ENCODE results near the gene GRAMD1B. TPM values are rescaled to one million over a fixed set of nuclear protein-coding genes. Genes with fewer than 3 reads are reported as not detected.

The GRAMD1B gene
- total RNA-seq, 1 experiment from 2014 or later = 1.2 TPM

GRCh38 chr11:123531325-123531724 lies 101.3 kb downstream of the GRAMD1B start:
- H3K9me3 ChIP-seq = no peaks in the 10 kb centered on the region
- peaks cover 1% of the 10 kb centered on the region; the same call in 1 of the 2 replicates for H3K27me3 ChIP-seq (replicated peaks; ENCODE audit: control insufficient read depth, insufficient read depth, low read length)
- peak in 1 of 2 experiments; percentile 12 for DNase-seq
- peaks cover 13% of the 10 kb centered on the region for H3K27me3 Mint-ChIP-seq (ENCODE audit: insufficient read depth, unreplicated experiment)
- intact Hi-C loops (cut with micrococcal nuclease; ENCODE audit: unreplicated experiment) = no loop called here
- CTCF ChIA-PET = no interaction called here
- no peaks in the 10 kb centered on the region for H3K4me1 ChIP-seq
- H3K36me3 Mint-ChIP-seq (ENCODE audit: insufficient read depth, unreplicated experiment) = no peaks in the 10 kb centered on the region
- H3K4me1 Mint-ChIP-seq (ENCODE audit: low read depth, unreplicated experiment) = no peaks in the 10 kb centered on the region
- no peak overlapping the region for H3K27ac Mint-ChIP-seq (ENCODE audit: unreplicated experiment)
- no peaks in the 10 kb centered on the region for H3K9me3 Mint-ChIP-seq (ENCODE audit: unreplicated experiment)
- no peak for TF ChIP-seq CTCF (IDR thresholded peaks at IDR 0.05; ENCODE audit: insufficient read depth in 1 of 2, low read depth in 1 of 2, low read length in 1 of 2, severe bottlenecking in 1 of 2, unreplicated experiment in 1 of 2)
- POLR2A ChIA-PET = no interaction called here
- no peak overlapping the region for H3K4me3 Mint-ChIP-seq (ENCODE audit: unreplicated experiment)
- BruUV-seq (replicated peaks) = no TSS peak
- H3K36me3 ChIP-seq (ENCODE audit: control insufficient read depth, insufficient read depth, low read length) = no peaks in the 10 kb centered on the region
- no peak overlapping the region for H3K4me3 ChIP-seq (ENCODE audit: low read depth, low read length)

- Mint-ChIP-seq H3K27ac (ENCODE audit: unreplicated experiment) (no peak overlapping the region), H3K36me3 (ENCODE audit: insufficient read depth, unreplicated experiment) (no peaks in the 10 kb centered on the region), H3K27me3 (ENCODE audit: insufficient read depth, unreplicated experiment) (peaks cover 17% of the 10 kb centered on the region), H3K4me3 (ENCODE audit: unreplicated experiment) (no peak overlapping the region), H3K4me1 (ENCODE audit: low read depth, unreplicated experiment) (no peaks in the 10 kb centered on the region), H3K9me3 (ENCODE audit: unreplicated experiment) (no peaks in the 10 kb centered on the region)
- ChIA-PET POLR2A (no interaction called here), CTCF (interaction anchor here (0.9 kb wide), 1 partner anchor 21 kb away, joined by 3 read pairs; no protein-coding TSS in a partner anchor)
- no TSS peak for BruUV-seq (replicated peaks)
- no peak overlapping the region for H3K4me3 ChIP-seq (ENCODE audit: low read depth, low read length)
- H3K36me3 ChIP-seq (ENCODE audit: control insufficient read depth, insufficient read depth, low read length) = no peaks in the 10 kb centered on the region
- no peaks in the 10 kb centered on the region for H3K4me1 ChIP-seq
- TF ChIP-seq CTCF (IDR thresholded peaks at IDR 0.05; ENCODE audit: insufficient read depth in 1 of 2, low read depth in 1 of 2, low read length in 1 of 2, severe bottlenecking in 1 of 2, unreplicated experiment in 1 of 2) = no peak
- peaks cover 1% of the 10 kb centered on the region; the same call in 1 of the 2 replicates for H3K27me3 ChIP-seq (replicated peaks; ENCODE audit: control insufficient read depth, insufficient read depth, low read length)
- no peaks in the 10 kb centered on the region for H3K9me3 ChIP-seq
- intact Hi-C loops (cut with micrococcal nuclease; ENCODE audit: unreplicated experiment) = no loop called here
- peak in 1 of 2 experiments; percentile 33 for DNase-seq
Measured at GRCh38 chr11:123532131-123532530, 102.1 kb downstream of the GRAMD1B start.

GRCh38 chr11:123535401-123535800 lies 105.3 kb downstream of the GRAMD1B start:
- Histone ChIP-seq H3K9me3 (no peaks in the 10 kb centered on the region), H3K4me3 (ENCODE audit: low read depth, low read length) (no peak overlapping the region), H3K36me3 (ENCODE audit: control insufficient read depth, insufficient read depth, low read length) (no peaks in the 10 kb centered on the region), H3K27me3 (replicated peaks; ENCODE audit: control insufficient read depth, insufficient read depth, low read length) (no peaks in the 10 kb centered on the region), H3K4me1 (no peaks in the 10 kb centered on the region)
- BruUV-seq (replicated peaks) = no TSS peak
- Mint-ChIP-seq H3K4me3 (ENCODE audit: unreplicated experiment) (no peak overlapping the region), H3K36me3 (ENCODE audit: insufficient read depth, unreplicated experiment) (no peaks in the 10 kb centered on the region), H3K27me3 (ENCODE audit: insufficient read depth, unreplicated experiment) (peaks cover 21% of the 10 kb centered on the region), H3K4me1 (ENCODE audit: low read depth, unreplicated experiment) (no peaks in the 10 kb centered on the region), H3K27ac (ENCODE audit: unreplicated experiment) (no peak overlapping the region), H3K9me3 (ENCODE audit: unreplicated experiment) (no peaks in the 10 kb centered on the region)
- no peak for TF ChIP-seq CTCF (IDR thresholded peaks at IDR 0.05; ENCODE audit: insufficient read depth in 1 of 2, low read depth in 1 of 2, low read length in 1 of 2, severe bottlenecking in 1 of 2, unreplicated experiment in 1 of 2)
- DNase-seq = no peak
- ChIA-PET POLR2A (no interaction called here), CTCF (interaction anchor here (0.6 to 0.8 kb wide), 2 partner anchors 18 to 528 kb away, joined by 3 to 5 read pairs; no protein-coding TSS in a partner anchor)
- intact Hi-C loops (cut with micrococcal nuclease; ENCODE audit: unreplicated experiment) = no loop called here

Measured in Caco-2 (cell line).